ENCODE measurements around the gene MAP6.

MAP6 gene

DNA sequence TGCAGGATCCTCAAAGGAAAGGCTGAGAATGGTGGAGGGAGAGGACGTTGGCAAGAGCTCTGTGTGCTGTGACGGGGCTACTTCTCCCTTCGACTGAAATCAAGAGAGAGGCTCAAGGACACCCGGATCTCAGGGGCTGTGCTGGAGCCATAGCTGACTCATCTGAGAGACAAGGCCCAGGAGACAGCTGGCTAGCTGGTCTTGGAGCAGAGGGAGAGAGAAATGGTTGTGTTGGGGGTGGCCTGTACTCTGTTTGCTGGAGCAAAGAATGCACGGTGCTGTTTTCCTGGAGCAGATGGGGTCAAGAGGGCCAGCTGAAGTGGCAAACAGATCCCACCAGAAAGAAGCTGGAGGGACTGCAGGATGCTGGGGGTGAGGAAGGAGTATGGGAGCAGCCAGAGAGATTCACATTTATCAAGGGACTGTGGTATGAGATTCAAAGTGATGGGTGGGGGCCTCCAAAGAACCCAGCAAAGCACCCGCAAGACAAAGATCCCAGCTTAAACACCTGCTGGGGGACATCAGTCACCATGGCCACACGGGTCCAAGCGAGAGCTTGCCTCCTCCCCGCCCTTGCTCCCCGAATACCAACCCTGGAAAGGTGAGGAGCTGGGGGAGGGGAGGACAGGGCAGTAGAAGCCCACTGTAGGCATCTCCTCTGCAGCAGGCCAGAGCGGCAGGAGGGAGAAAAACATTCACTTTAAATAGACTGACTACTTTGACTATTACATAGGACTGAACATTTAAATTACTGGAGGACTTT lies 40.8 kb downstream of the MAP6 start:
- no peak for DNase-seq

DNA sequence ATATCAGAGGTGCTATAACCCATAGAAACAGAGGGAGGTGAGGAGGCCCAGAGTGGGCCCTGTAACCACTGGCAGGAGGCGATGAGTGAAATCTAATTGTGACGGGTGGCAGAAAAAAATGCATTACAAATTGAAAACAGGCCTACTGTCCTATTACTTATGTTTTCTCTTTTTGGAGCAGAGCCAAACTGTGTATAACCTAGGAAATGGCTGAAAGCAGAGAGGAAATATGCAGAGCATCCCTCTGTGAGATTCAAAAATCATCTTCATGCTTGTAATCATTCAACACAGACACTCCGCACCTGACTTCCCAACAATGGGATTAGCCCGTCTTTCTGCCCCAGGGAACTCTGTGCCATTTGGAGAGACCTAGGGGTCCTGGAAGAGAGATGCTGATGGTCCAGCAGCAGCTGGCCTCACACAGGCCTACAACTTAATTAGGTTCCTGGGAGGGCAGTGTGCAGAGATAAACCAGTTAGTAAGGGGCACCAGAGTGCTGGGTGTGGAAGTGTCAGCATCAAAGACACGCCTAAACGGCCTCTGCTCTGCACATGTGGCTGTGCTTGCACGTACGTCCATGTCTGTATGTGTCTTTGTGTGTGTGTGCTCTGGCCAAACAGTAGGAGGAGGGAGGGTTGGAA lies 41.8 kb downstream of the MAP6 start:
- no peak for DNase-seq

DNA sequence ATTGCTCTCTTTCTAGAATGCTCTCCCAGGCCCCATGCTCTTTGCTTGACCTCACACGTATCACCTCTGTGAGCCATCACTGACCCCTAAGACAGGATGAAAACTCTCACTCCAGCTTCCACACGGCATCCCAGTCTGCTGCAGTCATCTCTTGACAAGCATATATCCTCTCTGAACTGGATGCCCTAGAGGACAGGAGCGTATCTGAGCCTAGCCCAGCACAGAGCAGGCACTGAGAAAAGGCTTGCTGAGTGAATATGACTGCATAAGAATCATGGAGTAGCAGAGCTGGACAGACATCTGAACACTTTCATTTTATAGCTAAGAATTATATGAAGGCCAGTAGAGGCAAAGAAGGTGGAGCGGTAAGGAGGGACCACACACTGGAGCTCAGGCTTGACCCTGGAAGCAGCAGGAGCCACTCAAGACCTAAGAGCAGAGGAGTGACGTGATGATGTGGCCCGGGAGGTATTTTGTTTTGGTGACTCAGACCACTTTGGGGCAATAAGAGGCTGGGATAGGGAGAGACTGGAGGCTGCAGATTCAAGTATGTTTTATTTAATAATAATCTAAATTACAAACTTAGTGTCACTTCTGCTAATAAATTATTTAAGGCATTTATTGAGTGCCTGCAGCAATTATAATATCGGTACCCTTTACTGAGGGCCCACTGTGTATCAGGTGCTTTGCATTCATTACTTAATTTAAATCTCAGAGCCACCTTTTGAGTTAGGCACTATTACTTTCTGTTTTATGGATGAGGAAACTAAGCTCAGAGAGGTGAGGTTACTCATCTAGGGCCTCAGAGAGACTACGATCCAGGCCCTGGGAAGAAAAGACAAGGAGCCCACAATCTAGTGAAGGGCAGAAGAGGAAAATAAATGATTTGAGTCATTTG lies 42.6 kb downstream of the MAP6 start:
- no peak for DNase-seq

DNA sequence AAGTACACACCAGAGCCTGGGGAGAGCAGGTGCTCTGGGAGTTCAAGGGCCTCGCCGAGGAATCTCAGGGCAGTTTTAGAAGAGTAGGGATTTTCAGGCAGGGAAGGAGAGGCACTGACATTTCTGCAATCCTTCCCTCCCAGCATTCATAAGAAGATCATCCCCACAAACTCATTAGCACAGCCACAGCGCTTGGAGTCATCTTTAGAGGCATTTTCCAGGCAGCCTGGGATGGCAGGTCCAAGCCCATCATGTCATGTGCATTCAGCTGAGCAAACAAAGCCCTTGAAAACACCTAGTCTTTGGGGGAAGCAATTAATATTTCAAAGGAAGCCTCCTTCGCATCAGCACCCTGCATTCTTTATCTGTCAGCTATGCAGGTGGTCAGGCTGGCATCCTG lies 43.8 kb downstream of the MAP6 start:
- no peak for DNase-seq

DNA sequence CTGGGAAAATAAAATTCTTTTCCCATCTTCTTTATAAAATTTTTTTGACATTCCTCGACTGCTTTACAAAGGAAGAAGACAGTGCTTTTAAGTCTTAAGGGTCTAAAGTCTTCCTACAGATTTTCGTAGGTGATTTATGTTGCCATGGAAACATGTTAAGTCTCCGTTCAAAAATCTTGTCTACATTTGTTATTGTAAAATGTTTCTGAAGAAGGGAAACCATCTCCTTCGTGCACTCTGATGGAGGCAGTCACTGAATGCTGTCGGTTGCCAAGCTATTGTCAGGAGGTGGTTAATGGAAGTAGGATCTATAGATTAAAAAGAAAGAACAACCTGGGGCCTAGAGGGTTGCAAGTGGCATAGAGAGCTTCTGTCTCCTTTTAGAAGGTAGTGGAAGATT lies 52.6 kb downstream of the MAP6 start:
- no peak for DNase-seq

DNA sequence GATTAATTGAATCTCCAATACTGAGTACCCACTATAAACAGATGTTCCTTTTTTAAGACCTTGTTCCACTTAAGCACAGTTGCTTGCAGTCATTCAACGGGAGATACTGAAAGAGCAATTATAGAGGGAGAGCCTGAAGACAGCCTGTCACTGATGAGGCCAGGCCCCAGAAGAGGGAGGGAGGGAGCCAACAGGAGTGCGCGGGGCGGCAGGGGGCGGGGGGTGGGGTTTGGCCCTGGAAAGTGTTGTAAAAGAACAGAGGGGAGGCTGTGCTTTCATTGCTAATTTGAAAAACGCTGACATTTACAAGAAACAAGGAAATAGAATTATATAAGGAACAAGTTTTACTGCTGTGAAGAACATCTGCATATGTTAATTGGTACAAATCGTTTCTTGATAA lies 53.1 kb downstream of the MAP6 start:
- DNase-seq, result no peak

DNA sequence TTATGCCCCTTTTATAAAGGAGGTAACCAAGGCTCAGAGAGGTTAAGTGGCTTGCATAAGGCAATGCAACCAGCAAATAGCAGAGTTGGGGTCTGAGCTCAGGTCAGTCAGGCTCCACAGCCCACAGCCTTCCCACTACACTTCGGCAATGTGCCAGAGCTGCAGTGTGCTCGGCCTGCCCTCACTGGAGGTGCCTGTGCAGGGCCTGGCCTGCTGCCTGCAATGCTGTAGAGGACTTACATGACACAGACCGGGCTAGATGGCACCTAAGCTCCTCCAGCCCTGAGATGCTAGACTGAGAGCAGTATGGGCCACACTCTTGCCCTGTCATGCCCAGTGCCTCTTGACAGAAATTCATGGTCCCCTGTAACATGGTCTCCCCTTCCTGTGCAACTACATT lies 57.0 kb downstream of the MAP6 start:
- no peak for DNase-seq

DNA sequence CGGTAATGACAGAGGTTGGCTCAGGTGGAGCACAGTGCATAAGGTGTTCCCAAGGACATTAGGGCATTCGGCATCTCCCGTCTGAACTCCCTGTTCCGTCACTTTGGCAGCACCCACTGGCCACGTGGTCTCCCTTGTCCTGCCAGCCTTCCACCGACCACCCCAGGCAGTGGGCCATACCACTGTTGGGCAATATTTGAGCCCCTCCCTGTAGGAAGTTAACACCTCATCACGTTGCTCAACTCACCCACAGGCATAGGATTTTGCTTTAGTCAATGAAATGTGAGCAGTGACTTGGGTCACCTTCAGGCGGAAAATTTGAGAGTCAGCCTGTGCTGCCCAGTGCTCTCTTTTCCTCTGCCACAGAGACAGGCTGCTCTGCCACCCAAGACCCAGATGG lies 62.7 kb downstream of the MAP6 start:
- no peak for DNase-seq

DNA sequence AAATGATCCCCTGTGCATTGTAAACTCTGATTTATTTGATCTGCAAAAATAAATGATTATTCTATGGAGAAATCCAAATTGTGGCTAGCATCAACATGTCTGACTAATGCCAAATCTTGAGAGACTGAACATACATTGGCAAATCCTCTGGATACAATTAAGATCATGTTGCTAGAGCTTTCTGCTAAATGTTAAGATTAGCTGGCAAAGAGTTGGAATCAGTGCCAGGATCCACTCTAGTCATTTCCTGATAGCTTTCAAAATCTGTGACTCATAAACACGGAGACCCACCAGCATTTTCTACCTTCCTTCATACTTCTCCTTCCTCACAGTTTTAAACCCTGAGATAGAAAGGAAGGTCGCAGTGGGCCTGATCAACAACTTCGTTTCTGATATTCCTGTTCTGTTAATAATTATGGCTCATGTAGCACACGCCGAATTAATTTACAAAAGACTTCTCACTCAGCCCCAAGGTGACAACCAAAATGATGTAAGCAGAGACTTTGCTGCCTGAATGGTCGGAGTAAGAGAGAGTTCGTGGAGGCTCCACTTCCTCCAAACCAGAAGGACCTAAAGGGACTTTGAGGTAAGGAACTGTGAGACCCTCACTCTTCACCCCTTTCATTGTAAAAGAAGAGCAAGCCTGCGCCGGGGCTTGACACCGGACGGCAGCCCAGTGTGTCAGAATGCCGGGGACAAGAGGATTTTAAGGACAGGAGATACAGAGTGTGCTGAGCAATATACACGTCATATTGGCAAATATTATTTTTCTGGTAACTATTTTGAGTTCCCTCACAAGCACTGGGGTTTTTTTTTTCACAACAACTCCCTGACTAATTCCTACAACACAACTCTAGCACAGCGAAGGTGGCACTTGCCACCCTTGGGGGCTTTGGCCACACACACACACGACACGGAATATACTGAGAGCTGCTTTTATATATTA lies 64.8 kb downstream of the MAP6 start:
- DNase-seq, result peak; percentile 32 to 63 (median 51)

DNA sequence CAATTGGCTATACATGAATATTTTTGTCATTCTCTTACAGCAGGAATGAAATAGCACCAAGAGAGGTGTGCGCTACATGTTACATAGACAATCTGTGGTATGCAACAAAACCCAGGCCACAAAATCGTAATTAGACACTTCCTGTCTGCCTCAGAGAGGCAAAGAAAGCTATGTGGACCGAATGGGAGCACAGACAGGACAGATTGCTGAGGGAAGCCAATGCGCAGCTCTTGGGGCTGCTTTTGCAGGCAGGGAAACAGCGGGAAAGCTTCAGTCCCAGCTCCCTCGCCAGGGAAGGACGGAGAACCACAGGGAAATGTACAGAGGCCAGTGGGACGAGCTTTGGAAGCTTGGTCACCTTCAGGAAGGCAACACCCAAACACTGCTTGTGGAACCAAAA lies 65.9 kb downstream of the MAP6 start:
- DNase-seq, result no peak

DNA sequence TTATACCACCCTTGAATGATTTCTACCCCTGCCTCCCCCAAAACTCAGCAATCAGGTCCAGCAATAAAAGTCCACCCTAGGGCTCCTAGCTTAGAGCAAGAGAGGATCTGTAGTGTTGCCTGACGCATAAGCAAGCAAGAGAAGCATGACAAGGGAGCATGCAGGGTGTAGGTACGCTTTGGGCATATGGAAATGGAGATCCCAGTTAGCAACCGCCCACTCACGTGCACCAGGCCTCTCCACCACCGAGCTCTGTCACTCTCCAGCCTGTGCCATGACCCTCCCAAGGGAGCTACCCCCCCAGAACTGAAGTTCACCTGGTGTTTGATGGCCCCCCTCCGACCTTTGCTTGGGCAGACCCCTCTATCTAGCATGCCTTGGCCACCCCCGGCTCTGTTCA lies 67.3 kb downstream of the MAP6 start:
- no peak for DNase-seq

DNA sequence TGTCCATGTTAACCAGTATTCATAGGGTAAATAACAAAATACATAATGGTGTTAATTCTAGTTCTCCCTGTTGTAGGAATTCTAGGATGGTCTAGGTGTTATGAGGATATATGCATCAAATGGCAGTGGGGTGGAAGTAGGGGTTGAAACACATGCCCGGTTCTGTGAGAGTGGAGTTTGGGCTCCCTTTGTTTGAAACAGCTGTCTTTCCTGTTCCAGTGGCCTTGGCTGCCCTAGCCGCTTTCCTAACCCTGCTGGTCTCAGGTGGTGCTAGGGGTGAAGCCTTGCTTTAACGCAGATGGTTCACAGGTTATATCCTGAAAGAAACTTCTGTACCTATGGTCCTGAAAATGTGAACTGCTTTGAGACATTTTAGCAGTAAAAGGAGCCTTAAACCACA lies 68.5 kb downstream of the MAP6 start:
- no peak for DNase-seq

DNA sequence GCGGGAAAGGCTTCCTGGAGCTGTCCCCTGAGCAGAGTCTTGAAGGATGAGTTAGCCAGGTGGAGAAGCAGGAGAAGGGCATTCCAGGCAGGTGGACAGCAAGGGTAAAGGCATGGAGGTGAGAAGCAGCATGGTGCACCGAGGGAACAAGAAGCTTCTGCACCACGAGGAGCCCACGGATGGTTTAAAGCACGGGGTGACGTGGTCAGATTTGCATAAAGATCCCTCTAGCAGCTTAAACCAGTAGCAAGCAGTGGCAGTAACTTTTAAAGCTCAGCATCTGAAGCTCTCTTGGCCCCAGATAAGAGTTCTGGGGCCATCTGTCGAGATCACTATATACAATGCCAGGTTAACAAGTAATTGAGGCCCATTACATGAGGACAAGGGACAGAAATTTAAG lies 69.9 kb downstream of the MAP6 start:
- no peak for DNase-seq

DNA sequence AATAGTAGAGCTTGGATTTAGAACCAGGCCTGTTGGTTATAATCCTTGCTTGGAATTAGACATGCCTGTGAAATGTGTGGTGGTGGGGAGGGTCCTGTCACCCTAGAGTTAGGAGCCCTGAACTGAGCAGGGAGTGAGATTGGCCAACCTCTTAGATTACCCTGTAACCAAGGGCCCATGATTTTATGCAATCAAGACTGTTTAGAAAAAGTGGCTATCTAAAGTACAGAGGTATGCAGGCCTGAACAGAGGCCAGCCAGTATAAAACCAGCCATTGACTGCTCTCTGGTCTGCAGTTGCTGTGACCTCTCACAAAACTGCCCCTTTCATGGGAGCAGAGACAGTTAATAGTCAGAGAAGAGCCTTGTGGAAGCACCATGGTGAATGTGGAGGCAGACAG lies 70.6 kb downstream of the MAP6 start:
- DNase-seq, result no peak

DNA sequence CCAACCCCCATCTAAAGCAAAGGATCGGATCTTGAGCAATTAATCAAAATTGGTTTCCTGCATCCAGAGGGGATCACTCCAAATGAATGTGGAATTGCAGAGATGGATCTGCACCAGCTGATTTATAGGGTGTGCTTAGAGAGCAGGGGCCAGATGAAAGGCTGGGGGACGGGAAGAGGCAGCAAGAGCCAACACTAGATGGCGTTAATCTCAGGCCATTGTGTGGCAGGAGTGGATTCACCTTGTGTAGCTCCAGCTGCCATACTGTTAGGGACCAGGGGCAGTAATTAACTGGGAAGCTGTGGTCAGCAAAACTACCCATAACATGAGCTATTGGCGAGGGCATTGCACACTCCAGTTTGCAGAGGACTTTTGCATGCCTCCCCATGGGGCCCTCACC lies 71.2 kb downstream of the MAP6 start:
- DNase-seq, result peak in 2 of 3 donors; percentile 43

DNA sequence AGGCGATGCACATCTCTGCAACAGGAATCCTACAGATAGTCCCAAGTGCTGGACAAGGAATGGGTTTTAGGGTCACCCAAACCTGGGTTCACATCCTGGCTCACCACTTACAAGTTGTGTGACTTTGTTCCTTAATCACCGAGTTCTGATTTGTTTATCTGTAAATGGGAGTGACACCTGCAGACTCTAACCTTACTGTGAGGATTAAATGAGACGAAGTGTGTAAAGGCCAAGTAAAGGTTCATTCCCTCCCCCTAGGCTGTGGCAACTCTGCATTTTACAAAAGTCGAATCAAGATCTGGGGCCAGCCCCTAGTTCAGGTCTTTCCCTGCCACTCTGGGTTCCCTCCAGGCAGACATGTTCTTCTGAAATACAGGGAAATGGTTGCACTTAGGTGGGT lies 71.9 kb downstream of the MAP6 start:
- DNase-seq, result no peak

DNA sequence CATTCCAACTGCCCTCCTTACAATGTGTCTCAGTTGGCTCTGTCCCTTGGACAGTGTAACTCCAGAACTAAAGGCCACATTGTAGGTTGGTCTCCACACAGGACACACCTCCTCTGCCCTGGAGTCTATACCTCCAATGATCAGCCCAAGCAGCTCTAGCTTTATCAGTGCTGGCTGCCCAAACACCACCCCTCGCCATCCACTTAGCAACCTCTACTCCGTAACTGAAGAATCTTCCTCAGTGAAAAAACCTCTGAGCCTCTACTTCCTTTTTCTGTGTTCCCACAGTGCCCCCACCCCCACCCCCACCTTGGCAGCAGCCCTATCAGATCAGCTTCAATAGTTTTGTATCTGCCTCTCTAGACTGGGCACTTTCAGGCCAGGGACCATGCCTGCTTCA lies 73.4 kb downstream of the MAP6 start:
- DNase-seq, result no peak

DNA sequence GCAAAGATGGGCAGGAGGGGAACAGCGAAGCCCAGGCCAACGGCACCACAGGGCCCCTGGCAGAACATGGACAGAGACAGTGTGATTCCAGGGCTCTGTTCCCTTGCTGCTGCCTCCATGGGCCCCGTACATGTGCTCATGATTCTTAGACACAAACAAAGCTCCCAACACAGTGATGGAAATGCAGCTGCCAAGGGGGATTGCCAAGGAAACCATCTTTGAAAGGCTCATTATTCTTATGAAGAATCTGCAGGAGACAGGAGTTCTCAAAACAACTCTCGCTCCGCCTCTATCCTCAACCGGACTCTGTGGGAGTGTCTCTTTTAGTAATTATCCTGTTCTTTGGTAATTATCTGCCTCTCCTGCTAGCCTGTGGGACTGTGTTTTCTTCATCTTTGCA lies 74.6 kb downstream of the MAP6 start:
- no peak for DNase-seq

DNA sequence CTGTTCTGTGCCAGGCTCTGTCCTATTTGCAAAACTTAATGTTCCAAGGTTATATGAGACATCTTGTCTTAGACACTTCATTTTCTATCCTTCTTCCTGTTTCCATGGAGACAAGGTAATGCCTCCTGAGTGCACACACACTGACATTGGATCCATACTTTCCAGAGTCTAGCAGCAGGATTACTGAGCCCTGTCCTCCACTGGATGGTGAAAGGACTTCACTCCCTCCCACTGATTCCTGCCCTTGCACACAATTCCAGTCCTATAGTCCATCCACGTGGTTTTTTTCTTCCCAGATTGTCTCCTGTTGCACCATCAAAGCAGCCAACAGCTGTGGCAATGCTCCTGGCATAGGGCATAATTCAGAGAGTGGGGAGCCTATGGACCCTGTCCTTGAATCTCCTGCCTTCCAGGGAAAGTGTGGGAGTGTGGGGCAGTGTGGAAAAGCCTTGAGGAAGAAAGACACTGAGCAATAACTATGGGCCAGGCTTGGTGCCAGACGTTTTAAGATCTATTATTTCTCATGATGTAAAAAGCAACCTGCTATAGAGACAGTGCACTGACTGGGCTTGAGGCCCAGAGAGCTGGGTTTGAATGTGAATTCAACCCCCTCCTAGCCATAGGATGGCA lies 75.4 kb downstream of the MAP6 start:
- no peak for DNase-seq

DNA sequence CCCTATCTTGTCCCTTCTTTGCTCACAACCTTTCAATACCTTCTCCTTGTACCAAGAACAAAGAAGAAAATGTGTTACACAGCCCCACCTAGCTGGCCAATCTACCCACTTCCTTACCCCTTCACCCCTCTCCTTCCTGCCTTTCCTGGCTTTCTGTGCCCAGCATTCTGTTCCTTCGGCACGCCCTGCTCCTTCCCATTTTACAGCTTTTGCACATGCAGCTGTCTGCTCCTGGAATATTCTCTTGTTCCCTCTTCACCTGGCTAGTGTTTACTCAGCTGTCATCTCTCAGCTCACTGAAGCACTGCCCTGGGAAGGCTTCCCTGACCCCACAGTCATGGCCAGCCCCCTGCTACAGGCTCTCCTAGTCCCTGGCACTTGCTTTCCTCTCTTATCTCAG lies 76.1 kb downstream of the MAP6 start:
- DNase-seq, result no peak

DNA sequence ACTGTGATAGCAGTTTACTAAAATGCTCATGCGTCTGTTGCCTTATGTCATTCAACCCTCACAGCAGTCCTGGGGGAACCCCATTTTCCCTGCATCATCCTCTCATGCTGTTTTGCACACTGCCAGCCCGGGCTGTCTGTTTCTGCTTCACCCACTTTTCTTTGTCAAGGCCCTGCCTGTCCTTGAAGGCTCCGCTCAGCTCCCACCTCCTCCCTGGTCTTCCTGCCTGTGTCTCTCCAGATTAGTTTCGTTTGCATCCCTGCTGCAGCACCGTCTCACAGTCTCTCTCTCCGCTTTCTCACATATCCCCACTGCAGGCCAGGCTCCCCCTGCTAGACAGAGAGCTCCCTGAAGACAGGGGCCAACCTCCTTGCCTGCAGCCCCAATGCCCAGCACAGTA lies 76.9 kb downstream of the MAP6 start:
- DNase-seq, result no peak

DNA sequence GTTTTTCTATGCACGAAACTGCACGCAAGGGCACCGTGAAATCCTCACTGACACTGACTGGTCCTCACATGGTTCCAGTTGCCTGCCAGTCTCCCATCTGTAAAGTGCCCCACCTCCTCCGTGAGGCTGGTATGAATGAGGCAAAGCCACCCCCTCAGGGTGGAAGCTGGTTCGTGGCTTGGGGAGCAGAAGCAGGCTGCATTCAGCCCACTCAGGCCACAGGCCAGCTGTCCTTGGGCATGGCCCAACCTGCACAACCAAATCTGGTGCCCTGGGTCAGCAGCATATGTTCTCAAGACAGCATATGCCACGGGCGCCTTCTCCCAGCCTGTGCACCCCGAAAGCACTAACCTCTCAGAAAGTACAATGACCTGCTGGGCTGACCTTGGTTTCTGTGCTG lies 77.5 kb downstream of the MAP6 start:
- DNase-seq, result no peak

All from suppressor macrophage treated with lipopolysaccharide for 1 hour (primary cell).